ENCODE measurements around the gene GALNS. TPM values are rescaled to one million over a fixed set of nuclear protein-coding genes. Genes with fewer than 3 reads are reported as not detected.

Gene GALNS
- total RNA-seq, 1 donor from 2014 or later, result 62.2 TPM

DNA sequence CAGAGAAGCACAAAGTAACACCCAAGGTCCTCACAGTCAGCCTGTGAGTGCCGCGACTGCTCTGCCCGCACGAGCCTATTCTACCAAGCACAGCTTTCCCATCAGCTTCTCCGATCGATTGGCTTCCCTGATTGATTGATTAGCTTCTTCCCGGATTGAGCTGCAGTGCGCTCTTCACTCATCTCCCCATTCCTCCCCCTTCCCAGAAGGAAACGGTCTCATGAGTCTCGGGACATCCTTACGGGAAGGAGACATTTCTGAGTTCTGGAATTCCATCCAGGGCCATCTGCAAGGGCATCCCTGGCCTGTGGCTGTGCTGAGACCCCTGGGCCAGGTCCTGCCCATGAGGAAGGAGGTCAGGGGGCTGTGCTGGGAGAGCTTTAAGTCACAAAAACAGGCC, 89.8 kb downstream of the GALNS start:
- intact Hi-C loops (cut with DNase I), result no loop called here
- H3K4me1 ChIP-seq, result peaks cover 13 to 19% of the 10 kb centered on the region in 2 donors
- TF ChIP-seq, protein P1, sequence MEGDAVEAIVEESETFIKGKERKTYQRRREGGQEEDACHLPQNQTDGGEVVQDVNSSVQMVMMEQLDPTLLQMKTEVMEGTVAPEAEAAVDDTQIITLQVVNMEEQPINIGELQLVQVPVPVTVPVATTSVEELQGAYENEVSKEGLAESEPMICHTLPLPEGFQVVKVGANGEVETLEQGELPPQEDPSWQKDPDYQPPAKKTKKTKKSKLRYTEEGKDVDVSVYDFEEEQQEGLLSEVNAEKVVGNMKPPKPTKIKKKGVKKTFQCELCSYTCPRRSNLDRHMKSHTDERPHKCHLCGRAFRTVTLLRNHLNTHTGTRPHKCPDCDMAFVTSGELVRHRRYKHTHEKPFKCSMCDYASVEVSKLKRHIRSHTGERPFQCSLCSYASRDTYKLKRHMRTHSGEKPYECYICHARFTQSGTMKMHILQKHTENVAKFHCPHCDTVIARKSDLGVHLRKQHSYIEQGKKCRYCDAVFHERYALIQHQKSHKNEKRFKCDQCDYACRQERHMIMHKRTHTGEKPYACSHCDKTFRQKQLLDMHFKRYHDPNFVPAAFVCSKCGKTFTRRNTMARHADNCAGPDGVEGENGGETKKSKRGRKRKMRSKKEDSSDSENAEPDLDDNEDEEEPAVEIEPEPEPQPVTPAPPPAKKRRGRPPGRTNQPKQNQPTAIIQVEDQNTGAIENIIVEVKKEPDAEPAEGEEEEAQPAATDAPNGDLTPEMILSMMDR (IDR thresholded peaks at IDR 0.05), result no peak

DNA sequence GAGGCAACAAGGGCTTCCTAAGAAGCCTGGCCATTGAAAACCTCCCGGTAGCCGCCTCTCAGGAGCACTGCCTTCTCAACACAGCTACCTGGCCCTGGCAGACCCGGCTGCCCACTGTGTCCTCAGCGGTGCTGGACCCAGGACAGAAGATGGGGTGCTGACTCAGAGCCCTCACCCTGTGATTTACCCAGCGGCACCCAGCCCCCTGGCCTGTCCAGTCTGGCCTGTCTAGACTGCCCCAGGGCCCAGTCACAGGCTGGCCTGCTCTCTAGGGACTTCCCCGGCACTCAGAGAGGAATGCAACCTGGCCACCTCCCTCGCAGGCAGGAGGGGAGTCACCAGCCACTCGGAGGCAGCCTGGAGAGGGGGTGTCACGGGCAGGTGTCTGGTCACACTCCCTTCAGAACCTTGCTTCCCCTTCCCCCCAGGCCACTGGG, 91.8 kb downstream of the GALNS start:
- H3K9me3 ChIP-seq, result no peaks in the 10 kb centered on the region
- intact Hi-C loops (cut with DNase I), result no loop called here
- H3K4me1 ChIP-seq, result peaks cover 10 to 15% of the 10 kb centered on the region in 2 donors
- DNase-seq (ENCODE audit: low spot score in 2 of 2), result no peak
- peaks cover 0 to 5% of the 10 kb centered on the region in 2 donors for H3K36me3 ChIP-seq
- no peak overlapping the region for H3K27ac ChIP-seq
- TF ChIP-seq, protein P1 (IDR thresholded peaks at IDR 0.05), result no peak
- no peak overlapping the region for H3K4me3 ChIP-seq
- H3K27me3 ChIP-seq, result no peaks in the 10 kb centered on the region

More for the DNA sequence above, 89.8 kb downstream of the GALNS start:
- DNase-seq (ENCODE audit: low spot score in 2 of 2), result no peak
- H3K36me3 ChIP-seq, result peaks cover 0 to 5% of the 10 kb centered on the region in 2 donors
- no peaks in the 10 kb centered on the region for H3K27me3 ChIP-seq
- no peak overlapping the region for H3K27ac ChIP-seq
- no peak overlapping the region for H3K4me3 ChIP-seq
- H3K9me3 ChIP-seq, result no peaks in the 10 kb centered on the region

DNA sequence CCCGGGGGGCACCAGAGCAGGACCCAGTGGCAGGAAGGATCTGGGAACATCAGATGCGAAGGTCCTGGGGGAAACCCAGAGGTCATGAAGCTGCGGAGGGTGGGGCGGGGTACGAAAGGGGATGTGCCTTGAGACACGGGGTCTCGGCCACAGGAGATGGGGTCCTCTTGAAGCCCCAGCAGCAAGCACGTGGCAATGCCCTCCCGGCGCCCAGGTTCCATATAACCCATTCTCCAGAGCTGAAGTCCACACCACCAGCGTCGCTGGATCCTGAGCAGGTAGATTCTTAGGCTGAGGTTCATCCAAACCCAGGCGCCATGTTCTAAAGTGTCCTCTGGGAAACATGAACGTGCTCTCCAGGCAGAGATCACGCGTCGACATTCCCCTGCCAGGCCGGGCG, 92.7 kb downstream of the GALNS start:
- peaks cover 10 to 15% of the 10 kb centered on the region in 2 donors for H3K4me1 ChIP-seq
- H3K27ac ChIP-seq, result no peak overlapping the region
- H3K36me3 ChIP-seq, result peaks cover 0 to 5% of the 10 kb centered on the region in 2 donors
- intact Hi-C loops (cut with DNase I), result no loop called here
- no peak for DNase-seq (ENCODE audit: low spot score in 2 of 2)
- H3K9me3 ChIP-seq, result no peaks in the 10 kb centered on the region
- no peak overlapping the region for H3K4me3 ChIP-seq
- TF ChIP-seq, protein P1 (IDR thresholded peaks at IDR 0.05), result no peak
- H3K27me3 ChIP-seq, result no peaks in the 10 kb centered on the region

Other genes starting within 250 kb of the GALNS start
- gene IL17C, start 218.4 kb downstream of the GALNS start, total RNA-seq, result not detected
- gene CYBA, start 205.9 kb downstream of the GALNS start, total RNA-seq, result 361 TPM
- 72.9 TPM for gene MVD, start 193.9 kb downstream of the GALNS start, total RNA-seq
- not detected for gene SNAI3, start 170.4 kb downstream of the GALNS start, total RNA-seq
- gene RNF166, start 150.5 kb downstream of the GALNS start, total RNA-seq, result 44.3 TPM
- 4.2 TPM for gene CTU2, start 150.4 kb downstream of the GALNS start, total RNA-seq
- 428 TPM for gene PIEZO1, start 71.7 kb downstream of the GALNS start, total RNA-seq
- gene CDT1, start 53.2 kb downstream of the GALNS start, total RNA-seq, result not detected
- gene APRT, start 45.0 kb downstream of the GALNS start, total RNA-seq, result 305 TPM
- 7.6 TPM for gene TRAPPC2L, start 180 bp upstream of the GALNS start, total RNA-seq
- not detected for gene PABPN1L, start 9.7 kb upstream of the GALNS start, total RNA-seq
- 32.8 TPM for gene CBFA2T3, start 120.3 kb upstream of the GALNS start, total RNA-seq
- 5.2 TPM for gene ACSF3, start 236.9 kb upstream of the GALNS start, total RNA-seq

Data from ascending aorta (tissue), 2 donors.